Breast epithelium (tissue), 3 donors: ENCODE data around the gene IKBIP.

Experiments
- CTCF ChIP-seq, 3 donors: fragments of 450-650 bp; IDR thresholded peaks; one replicate each; pipeline ENCODE4 v1.5.1; 2016 to 2017; ENCODE audit warnings: antibody characterized with exemption in 3 of 3, mild to moderate bottlenecking in 3 of 3, moderate library complexity in 3 of 3
- POLR2A ChIP-seq: fragments of 450-650 bp; IDR thresholded peaks from one replicate; pipeline ENCODE4 v1.6.1; 2016; ENCODE audit warnings: antibody characterized with exemption, mild to moderate bottlenecking, moderate library complexity
- POLR2AphosphoS5 ChIP-seq, 3 donors: sonication (generic); formaldehyde crosslinking; IDR thresholded peaks; one replicate each; pipeline ENCODE4 v1.6.1; 2017; ENCODE audit warnings: antibody characterized with exemption in 3 of 3

- TF ChIP-seq POLR2AphosphoS5 (IDR thresholded peaks at IDR 0.05) (no peak), POLR2A (no peak), CTCF (IDR thresholded peaks at IDR 0.05) (no peak)
These were observed 31.8 kb downstream of the IKBIP start for GRCh38 chr12:98612696-98613334.
